HG02642 (cell line): ENCODE data around the gene NUP210.
A peak's percentile ranks its signal among the peaks of the same experiment; 100 is the strongest.
"Not testable (repeated sequence)": the region's sequence is repeated elsewhere in the genome, so short reads cannot be mapped to it uniquely, and the experiment has no call there.

ENCODE experiments used
- ATAC-seq: cut with Tn5 transposase; IDR thresholded peaks from one replicate; pipeline ENCODE4 v1.9.1; 2021; ENCODE audit warnings: mild to moderate bottlenecking; ENCODE audit not compliant: unreplicated experiment, poor library complexity

NUP210 gene

DNA sequence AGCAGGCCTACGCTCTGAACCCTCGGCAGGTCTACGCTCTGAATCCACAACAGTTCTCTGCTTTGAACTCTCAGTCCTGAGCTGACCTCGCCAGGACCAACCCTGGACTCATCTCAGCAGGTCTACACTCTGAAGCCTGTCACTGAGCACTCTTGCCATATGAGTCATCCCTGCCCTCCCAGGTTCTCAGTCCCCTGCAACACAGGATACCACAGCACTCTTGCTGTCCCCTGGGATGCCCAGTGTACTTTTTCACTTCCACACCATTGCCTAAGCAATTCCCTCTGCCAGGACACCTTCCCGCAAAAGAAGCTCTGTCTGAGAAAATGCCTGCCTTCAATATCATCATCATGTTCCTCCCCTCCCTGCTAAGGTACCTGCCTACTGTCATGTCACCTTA is 42.0 kb downstream of the NUP210 start:
- ATAC-seq, result peak; percentile 69

DNA sequence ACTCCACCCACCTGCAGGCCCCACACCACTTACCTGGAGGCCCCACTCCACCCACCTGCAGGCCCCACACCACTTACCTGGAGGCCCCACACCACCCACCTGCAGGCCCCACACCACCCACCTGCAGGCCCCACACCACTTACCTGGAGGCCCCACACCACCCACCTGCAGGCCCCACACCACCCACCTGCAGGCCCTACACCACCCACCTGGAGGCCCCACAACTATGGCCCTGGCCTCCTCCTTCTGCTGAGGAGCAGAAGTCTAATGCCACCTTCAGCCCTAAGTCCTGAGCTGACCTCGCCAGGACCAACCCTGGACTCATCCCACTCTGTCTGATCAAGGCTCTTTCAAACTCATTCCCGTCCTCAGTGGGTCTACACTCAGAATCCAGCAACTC is 42.4 kb downstream of the NUP210 start:
- ATAC-seq, result not testable (repeated sequence)

- no peak for ATAC-seq
Measured at GRCh38 chr3:13377021-13377420, 43.1 kb downstream of the NUP210 start.

DNA sequence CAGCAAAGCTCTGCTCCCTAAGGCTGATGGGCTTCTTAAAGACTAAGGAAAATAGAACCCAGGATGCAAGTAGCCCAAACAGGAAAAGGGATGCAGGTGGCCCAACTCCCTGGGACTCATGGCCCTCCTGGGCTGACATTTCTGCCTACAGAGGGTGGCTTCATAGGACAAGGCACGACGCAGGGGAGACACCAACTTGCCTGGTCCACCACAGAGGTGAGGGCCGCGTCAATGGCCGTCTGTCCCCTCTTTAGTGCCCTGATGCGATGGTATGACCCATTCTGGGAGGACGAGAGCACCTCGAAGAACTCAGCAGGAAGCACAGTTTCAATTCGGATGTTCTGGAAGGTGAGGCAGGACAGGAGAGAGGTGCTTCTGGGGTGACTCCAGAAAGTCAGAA is 44.0 kb downstream of the NUP210 start:
- ATAC-seq, result no peak

DNA sequence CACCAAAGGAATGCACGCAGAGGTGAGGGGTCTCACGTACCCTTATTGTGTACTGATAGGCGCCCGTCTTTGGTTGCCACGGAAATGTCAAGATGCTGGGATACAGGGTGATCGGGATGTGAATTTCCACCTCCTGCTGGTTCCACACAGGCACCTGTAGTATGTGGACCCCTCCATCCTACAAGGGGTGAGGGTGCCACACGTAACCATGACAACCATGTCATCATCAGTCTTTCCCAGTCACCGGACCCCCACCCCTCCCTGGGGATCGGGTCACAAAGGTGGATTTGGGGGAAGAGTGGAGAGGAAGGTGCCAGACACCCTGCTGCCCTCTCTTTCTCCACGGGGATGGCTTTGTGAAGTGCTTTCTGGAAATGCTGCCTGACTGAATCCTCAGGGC is 44.7 kb downstream of the NUP210 start:
- no peak for ATAC-seq

GRCh38 chr3:13373975-13374586 is 46.0 kb downstream of the NUP210 start:
- ATAC-seq, result no peak

DNA sequence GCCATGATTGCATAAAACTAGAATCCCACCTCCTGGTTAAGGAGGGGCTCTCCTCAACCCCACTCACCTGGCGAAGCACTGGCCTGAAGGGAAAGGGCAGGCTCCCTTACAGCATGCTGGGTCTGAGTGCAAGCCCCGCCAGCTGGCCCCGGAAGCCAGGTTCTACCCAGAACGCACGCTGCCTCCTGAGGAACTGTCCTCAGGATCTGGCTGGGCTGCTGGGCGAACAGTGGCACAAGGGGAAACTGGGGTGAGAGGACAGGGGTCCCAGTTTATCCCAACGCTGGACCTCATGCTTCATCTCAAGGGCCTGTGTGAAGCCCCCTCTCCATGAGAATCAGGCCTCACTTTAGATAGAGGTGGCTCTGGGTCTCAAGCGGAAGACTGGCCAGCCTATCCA is 47.5 kb downstream of the NUP210 start:
- ATAC-seq, result no peak

- no peak for ATAC-seq
Measured at GRCh38 chr3:13372126-13372525, 48.0 kb downstream of the NUP210 start.

DNA sequence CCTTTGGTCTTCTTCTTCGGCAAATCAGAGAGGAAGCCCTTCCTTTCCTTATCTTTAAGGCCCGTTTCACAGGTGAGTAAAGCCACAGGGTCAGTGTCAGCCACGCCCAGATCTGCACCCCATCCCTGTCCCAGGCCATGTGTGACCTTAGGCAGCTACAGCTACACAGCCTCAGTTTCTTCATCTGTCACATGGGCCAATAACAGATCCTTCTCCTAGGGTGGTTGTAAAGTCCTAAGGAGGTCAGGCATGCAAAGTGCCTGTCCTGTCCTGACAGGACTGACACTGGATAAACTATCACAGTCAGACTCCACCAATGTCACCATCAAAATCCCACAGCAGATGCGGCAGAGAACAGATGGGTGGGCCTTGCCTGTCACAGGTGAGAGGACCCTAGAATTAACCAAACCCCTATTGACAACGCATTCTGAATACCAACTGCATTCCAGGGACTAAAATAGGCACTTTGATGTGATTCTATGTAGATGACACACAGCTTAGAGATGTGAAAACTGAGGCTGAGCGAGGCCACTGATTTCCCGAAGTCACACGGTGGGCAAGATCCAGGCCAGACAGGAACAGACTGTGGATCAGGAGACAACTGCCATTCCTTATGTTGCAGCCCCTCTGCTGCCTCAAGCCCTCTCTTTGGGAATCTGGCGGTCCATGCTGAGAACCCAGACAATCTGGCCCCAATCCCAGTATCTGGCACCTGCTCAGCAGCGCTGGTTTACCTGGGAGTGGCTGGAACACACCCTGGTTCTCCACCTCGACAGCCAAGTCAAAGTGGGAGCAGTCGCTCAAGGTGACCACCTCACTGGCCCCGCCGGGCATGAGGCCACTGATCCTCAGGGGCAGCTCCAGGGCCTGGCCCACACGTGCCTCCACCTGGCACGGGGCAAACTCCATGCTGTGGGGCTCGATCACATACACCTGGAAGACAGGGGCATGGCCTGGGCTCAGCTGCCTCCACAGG is 48.7 kb downstream of the NUP210 start:
- no peak for ATAC-seq

GRCh38 chr3:13370609-13371008 is 49.5 kb downstream of the NUP210 start:
- ATAC-seq, result no peak

DNA sequence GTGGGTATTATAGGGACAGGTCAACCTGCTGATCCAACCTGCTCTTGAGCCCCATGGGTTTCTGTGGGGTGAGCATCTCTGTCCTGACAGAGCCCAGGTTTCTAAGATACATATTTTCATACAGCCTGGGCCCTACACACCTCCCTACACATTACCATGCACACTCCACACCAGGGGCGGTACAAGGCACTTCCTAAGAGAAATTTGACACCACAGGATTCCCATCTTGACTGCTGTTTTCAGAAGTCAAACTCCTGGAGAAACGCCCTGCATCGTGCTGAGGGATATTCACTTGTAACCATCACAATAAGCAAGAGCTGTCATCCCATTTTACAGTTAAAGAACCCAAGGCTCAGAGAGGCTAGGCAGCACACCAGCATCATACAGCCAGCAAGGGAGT is 50.1 kb downstream of the NUP210 start:
- no peak for ATAC-seq

- ATAC-seq, result no peak
Measured at GRCh38 chr3:13368834-13369233, 51.3 kb downstream of the NUP210 start.

GRCh38 chr3:13367728-13368127 is 52.4 kb downstream of the NUP210 start:
- no peak for ATAC-seq

GRCh38 chr3:13365390-13366379 is 54.4 kb downstream of the NUP210 start:
- ATAC-seq, result no peak

GRCh38 chr3:13364602-13365271 is 55.4 kb downstream of the NUP210 start:
- ATAC-seq, result no peak

- ATAC-seq, result no peak
Measured at GRCh38 chr3:13362551-13362950, 57.6 kb downstream of the NUP210 start.

DNA sequence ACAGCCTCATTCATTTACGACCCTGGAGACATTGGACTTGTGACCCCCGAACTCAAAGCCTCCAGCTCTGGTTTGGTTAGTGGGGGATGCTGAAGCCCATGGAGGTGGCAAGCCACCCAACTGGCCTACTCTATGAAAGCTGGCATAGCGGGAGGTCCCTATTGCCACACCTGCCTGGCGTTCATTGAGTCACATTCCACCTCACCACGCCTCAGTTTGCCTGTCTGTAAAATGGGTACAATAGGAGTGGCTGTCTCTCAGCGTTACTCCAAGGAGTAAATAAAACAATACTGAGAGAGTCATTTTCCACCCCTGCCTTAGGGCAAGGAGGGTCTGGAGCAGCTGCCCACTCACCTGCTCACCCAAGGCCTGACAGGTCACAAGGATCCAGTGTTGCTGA is 60.2 kb downstream of the NUP210 start:
- ATAC-seq, result no peak

- no peak for ATAC-seq
Measured at GRCh38 chr3:13358643-13359042, 61.5 kb downstream of the NUP210 start.

GRCh38 chr3:13358051-13358450 is 62.1 kb downstream of the NUP210 start:
- no peak for ATAC-seq

DNA sequence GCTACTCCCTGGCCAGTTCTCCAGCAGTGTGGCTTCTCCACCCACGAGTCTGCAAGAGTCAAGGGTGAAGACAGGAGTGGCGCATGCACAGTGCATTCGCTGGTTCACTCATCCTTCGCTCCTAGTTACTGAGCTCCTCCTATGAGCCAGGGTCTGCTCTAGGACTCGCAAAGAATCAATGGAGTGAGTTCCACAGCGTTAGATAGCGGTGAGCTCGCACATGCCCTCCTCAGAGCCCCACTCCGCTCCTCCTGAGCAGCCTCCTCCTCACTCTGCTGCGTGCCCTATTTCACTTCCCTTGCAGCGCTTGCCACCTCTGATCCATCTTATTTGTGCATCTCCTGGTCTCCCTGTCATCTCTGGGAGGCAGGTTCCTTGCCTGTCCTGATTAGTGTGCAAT is 63.0 kb downstream of the NUP210 start:
- ATAC-seq, result no peak
